ENCODE results near the gene PCGF1.

PCGF1 gene
- 22.8 to 23.9 reads per million in 2 donors for total RNA-seq

DNA sequence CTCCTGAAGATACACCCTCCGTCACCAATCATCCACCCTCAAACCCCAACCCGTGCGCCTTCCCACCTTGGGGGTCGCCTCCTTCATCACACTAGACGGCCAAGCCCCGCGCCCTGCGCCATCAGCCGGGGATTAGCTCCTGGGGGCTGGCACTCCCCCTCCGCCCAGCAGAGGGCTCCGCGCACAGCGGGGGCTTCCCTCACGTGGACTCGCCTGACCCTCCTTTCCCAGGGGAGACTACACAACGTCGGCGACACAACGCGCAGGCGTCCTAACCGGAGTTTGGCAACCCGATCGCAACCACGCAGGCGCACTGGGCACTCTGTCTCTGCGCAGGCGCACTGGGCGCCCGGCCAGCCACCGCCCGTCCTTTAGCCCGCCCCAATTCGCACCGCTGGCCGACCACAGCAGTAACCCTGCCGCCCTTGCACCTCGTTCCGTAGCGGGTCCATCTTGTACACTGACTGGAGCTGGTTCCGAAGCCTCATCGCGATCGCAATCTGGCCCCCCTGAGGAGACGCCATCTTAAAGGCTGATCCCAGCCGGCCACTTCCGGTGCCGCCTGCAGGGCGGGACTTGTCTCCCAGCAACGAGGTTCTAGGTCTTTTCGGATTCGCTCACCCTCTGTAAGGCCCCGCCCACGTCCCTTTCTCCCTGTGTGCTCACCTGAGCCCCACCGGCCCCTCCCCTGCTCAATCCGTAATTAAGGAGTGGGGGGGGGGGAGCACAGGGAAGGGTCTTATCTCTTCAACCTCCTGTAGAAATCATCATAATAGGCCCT lies at the start of gene PCGF1:
PCGF1 (minus strand) TSS at position 551 of the 781 bp plus-strand sequence; CDS start at position 524, 27 bp downstream.
- peak; percentile 90 for DNase-seq

- DNase-seq = no peak
Measured at GRCh38 chr2:74556831-74557370, 49.4 kb upstream of the PCGF1 start.

- DNase-seq = no peak
Measured at GRCh38 chr2:74556159-74556558, 48.7 kb upstream of the PCGF1 start.

GRCh38 chr2:74555610-74556103 lies 48.2 kb upstream of the PCGF1 start:
- DNase-seq = no peak

DNA sequence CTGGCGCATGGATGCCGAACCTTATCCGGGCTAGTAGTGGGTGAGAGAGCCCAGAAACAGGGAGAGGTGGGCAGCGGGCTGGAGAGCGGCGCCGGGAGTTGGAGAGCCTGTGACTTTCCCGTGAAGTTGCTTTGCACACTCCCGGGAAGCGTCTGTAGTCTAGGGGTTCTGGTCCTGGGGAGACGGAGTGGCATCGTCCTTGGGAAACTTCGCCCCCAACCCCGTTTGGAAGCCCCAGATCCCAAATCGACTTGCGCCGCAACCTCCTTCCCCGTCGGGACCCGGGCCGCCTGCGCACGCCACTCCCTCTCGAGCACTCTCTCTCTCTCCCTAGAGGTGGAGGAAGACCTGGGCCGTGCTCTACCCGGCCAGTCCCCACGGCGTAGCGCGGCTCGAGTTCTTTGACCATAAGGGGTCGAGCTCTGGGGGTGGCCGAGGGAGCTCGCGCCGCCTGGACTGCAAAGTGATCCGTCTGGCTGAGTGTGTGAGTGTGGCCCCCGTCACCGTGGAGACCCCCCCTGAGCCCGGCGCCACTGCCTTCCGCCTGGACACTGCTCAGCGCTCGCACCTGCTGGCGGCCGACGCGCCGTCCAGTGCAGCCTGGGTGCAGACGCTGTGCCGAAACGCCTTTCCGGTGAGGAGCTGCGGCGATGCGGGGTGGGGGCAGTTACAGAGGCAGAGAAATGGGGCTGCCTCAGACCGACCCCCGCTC lies 47.5 kb upstream of the PCGF1 start:
- peak; percentile 35 for DNase-seq

- peak; percentile 67 for DNase-seq
Measured at GRCh38 chr2:74553892-74554819, 46.7 kb upstream of the PCGF1 start, which contains the start of the genes DOK1 and LOXL3. DOK1 (plus strand) TSS chr2:74554720; CDS start chr2:74554755, 35 bp downstream. LOXL3 (minus strand) TSS chr2:74553942; CDS start chr2:74552634, 1,308 bp downstream.

- DNase-seq = no peak
Measured at GRCh38 chr2:74552914-74553811, 45.7 kb upstream of the PCGF1 start.

GRCh38 chr2:74551942-74552913 lies 44.7 kb upstream of the PCGF1 start:
- DNase-seq = no peak

GRCh38 chr2:74551530-74551929 lies 44.0 kb upstream of the PCGF1 start:
- DNase-seq = no peak

- no peak for DNase-seq
Measured at GRCh38 chr2:74550231-74550630, 42.7 kb upstream of the PCGF1 start.

DNA sequence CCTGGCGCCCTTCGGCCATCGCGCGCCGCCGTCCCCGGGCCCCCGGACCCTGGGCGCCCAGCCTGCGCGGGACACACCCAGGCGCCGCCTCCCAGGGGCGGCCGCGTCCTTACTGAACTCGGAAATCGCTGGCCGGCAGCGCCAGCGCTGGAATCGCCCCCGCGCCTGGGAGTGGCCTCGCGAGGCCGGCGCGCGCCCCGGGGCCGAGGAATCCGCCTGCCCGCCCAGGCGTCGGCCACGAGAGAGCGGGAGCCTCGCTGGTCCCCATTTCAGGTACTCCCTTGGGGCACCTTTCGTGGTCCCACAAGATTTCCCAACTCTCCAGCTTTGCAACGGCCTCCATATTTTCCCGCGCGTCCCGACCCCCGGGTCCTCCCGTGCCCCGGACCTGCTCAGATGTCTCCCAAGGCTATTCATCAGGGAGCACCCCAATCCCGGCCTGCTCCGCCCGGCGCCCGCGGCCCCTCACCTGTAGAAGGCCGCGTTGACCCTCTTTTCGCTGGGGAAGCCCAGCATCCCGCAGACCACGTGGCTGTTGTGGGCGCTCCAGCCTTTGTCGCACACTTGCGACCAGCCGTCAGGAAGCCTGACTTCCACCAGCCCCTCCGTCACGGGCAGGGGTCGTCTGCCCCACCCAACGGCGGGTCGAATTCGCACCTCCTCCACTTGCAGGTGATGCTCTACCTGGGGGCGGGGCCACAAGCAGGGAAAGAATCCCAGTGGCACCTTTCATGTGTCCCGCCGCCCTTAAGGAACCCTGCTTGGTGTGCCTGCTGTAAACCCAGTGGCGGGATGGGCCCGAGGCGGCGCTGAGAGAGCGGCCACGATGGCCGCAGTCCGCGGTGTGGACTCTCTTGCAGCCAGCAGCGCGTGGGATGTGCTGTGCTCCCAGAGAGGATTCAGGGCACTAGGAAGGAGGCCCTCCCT lies 41.7 kb upstream of the PCGF1 start:
- no peak for DNase-seq

DNA sequence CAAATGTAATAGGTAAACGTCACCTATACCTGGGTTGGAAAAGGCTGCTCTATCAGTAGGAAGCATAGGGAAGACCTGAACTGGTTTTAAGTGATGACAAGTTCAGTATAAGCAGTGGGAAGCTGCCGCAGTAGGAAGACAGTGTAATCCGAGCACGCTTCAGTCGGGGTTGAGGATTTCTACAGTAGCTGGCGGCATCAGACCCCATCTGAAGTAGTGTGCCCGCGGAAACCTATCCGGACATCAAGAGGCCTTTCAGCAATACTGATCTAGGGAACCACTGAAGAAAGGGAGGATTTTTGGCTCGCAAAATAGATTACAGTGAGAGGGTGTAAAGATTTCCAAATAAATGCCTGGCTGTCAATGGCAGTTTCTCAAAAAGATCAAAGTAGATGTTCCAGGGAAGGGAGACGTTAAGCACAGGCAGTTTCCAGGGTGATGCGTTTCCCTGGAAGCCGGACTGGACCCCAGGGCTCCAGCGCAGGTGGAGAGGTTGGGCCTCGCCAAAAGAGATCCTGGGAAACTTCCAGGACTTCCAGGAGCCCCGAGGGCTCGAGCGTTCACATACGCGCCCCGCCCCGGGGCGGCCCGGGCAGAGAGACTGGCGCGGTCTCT lies 40.9 kb upstream of the PCGF1 start:
- DNase-seq = no peak

GRCh38 chr2:74546004-74546403 lies 38.5 kb upstream of the PCGF1 start:
- no peak for DNase-seq

GRCh38 chr2:74544634-74545033 lies 37.1 kb upstream of the PCGF1 start:
- DNase-seq = no peak

GRCh38 chr2:74542978-74543377 lies 35.5 kb upstream of the PCGF1 start:
- DNase-seq = no peak

DNA sequence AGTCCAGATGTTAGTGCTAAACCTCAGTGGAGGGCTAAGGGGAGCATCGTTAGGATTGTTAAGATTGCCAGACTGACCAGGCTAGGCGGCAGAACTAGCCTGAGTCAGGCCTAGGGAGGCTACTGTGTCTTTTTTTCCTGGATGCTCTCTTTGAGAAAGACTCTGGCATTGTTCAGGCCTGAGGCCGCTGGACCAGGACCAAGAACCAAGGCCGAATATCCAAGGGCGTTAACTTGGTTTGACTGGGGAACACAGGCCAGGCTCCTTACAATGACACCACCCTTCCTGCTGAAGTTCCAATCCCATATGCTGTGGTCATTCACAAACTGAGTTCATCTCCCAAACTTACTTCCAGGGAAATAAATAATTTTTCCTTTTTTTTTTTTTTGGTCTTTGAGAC lies 32.8 kb upstream of the PCGF1 start:
- no peak for DNase-seq

DNA sequence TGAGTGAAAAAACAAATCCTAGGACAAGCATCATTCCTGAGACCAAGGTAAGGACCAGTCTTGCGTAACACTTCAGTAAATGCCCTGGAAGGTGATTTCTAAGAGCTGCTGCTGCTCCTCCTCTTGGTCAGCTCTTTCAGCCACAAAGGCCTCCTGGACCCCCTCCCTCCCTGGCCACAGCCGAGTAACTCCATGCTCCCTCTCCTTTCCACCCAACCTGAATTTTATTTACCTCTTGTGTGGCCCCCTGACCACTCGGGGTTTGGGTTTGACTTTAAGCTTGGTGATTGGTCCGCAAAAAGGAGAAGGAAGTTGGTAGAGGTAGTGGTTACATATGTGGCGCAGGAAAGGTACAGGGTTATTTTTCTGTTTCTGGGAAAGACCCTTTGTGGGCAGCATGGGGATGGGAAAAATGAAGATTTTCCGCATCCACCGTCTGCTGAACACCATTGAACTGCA lies 31.4 kb upstream of the PCGF1 start:
- DNase-seq = no peak

DNA sequence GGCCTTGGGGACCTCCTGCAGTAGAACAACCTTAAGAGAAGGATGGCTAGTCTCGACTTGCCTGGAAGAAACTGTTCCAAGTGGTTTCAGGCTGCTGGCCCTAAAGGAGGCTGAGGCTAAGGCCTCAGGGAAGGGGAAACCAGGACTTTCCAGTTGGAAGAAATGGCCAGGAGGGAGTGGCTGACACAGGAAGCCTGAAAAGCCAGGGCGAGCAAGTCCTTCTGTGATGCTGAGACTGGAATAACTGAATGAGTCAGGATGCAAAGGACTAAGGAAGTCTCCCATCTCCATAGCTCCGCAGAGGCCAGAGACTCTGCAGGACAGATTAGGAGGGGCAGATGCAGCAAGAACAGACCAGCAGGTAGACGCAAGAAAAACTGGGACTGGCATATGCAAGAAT lies 29.6 kb upstream of the PCGF1 start:
- DNase-seq = no peak

All from activated gamma-delta T cell (primary cell).